NAMALWA (cell line): ENCODE data around the gene TRIM13.
A peak's percentile ranks its signal among the peaks of the same experiment; 100 is the strongest.
"Not testable (repeated sequence)": the region's sequence is repeated elsewhere in the genome, so short reads cannot be mapped to it uniquely, and the experiment has no call there.

Experiments used
- DNase-seq: peaks from one replicate; pipeline ENCODE4 v3.0.0-alpha.2; 2015; ENCODE audit warnings: low spot score

Gene TRIM13

DNA sequence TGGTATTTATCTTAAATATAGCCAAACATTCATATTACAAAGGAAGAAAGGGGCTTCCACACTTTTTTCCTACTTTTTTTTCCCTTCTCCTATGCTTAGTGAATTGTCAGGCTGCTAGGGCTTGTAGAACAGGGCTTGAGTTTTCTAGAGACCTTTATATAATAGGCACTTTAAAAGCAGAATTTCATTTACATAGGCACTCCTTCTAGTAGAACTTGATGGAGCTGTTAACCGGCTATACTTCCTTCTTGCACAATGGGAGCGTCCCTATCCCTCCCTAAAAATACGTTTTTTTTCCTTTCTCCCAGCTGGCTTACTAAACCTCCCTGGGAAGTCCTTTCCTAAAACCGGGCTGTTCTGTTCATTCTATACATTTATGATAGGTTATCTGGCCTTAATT, 1.1 kb downstream of the TRIM13 start:
- peak; percentile 20 for DNase-seq

DNA sequence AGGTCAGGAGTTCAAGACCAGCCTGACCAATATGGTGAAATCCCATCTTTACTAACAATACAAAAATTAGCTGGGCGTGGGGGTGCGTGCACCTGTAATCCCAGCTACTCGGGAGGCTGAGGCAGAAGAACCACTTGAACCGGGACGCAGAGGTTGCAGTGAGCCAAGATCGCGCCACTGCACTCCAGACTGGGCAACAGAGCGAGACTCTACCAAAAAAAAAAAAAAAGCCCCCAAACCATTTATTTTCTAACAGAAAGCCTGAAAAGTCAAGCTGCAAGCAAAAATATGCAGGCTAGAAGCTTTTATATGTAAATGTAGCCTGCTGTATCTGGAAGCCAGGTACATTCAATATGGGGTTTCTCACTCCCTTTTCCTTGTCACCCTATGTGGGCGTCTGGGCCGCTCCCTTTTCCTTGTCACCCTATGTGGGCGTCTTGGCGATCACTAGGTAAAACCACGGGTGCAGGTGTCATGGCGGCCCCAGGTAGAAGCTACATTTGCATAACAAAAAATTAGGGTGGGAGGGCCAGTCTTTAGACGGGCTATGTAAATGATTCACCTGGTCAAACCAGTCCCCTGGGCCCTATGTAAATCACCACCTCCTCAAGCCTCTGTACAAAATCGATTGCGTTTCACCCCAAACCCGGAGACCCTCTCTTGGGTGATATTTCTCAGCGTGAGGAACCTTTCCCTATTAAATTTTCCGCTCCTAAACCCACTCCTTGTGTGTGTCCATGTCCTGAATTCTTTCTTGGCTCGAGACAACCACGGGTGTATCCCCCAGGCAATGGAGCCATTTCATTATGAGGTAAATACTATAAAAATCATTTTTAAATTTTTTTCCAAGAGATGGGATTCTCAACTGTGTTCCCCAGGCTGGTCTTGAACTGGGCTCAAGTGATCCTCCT, 2.1 kb downstream of the TRIM13 start:
- DNase-seq, result no peak

DNA sequence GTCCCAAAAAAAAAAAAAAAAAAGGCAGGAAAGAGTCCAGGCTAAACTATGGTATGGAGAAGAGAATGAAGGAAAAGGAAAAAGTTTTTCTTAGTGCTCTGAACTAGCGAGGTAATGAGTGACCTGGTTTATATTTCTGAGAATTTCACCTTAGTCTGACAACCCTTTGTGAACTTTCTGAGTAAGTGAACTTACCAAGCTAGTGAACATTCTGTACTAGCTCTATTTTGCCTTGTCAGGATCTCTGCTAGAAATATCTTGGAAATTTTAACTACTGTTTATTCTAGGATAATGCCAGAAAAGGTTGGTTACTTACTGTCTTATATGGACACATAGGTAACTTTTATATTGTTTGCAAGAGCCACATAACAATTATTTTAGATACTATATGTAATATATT, 4.4 kb downstream of the TRIM13 start:
- no peak for DNase-seq

DNA sequence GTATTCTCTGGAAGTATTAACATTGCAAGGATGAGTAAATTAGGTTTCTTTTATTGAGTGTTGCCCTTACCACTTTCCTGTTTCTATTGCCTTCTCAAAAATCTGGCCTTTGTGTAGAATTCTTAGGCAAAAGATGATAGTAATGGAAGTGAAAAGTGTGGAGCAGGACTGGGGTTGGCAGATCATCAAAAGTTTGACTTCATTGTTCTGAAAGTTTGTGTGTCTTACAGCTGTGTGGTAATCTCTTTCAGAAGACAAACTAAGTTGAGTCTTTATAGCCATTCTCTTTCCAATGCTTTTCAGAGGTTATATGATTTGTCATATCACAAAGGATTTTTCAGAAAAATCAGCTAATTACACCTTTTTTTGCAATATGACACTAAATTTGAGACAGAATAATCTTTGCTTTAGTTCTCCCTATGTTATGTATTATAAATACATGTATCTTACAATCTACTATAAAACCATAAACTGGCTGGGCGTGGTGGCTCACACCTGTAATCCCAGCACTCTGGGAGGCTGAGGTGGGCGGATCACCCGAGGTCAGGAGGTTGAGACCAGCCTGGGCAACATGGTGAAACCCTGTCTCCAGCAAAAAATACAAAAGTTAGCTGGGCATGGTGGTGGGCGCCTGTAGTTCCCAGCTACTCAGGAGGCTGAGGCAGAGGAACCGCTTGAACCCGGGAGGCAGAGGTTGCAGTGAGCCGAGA, 9.7 kb downstream of the TRIM13 start:
- DNase-seq, result no peak

DNA sequence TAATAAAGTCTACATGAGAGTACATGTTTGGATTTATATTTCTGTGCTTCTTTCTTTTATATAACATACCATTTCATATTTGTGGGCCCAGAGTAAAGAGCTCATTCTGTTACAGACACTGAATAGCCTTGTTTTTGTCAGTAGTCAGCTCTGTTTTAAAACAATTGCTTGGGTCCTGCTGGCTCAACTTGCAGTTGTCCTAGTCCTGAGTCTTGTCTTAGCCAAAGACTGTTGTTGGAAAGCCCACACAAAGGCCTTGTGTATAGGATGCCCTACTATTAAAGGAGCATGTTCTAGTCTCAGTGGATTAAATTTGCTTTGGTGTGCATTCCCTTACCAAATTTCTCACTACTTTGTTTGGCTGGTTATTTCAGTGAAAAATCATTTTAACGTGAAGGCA, 14.6 kb downstream of the TRIM13 start:
- no peak for DNase-seq

DNA sequence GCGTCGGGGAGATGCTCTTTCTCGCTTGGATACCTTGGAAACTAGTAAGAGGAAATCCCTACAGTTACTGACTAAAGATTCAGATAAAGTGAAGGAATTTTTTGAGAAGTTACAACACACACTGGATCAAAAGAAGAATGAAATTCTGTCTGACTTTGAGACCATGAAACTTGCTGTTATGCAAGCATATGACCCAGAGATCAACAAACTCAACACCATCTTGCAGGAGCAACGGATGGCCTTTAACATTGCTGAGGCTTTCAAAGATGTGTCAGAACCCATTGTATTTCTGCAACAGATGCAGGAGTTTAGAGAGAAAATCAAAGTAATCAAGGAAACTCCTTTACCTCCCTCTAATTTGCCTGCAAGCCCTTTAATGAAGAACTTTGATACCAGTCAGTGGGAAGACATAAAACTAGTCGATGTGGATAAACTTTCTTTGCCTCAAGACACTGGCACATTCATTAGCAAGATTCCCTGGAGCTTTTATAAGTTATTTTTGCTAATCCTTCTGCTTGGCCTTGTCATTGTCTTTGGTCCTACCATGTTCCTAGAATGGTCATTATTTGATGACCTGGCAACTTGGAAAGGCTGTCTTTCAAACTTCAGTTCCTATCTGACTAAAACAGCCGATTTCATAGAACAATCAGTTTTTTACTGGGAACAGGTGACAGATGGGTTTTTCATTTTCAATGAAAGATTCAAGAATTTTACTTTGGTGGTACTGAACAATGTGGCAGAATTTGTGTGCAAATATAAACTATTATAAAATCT, 15.7 kb downstream of the TRIM13 start:
- no peak for DNase-seq

DNA sequence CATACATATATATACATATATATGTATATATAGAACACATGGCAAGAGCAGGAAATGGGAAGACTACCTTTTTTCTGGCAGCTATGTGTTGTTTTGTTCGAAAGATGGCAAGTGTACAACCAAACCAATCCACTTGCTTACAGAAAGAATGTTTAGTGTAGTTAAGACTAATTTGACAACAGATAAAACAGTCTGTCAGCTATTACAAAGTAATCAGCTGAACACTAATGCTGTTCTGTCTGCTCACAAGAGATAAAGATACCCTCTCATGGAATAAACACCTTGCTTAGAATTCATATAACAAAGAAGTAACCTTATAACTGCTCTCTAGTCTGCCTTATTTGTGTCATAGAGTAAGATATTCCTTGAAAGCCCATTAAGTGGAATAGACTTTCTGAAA, 17.5 kb downstream of the TRIM13 start:
- no peak for DNase-seq

DNA sequence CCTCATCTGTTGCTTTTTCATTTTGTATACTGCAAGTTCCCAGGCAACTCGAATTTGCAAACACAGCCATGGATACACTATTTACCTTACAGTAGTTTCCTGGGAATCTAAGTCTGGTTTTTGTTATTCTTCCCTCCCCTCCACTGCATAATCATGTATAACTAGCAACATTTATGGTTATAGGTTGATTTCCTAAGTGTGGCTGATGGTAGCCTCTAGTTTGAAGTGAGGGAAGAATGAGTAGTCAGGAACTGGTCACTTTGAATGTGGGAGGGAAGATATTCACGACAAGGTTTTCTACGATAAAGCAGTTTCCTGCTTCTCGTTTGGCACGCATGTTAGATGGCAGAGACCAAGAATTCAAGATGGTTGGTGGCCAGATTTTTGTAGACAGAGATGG, 18.4 kb downstream of the TRIM13 start, which contains the start of gene KCNRG:
Gene KCNRG (plus strand): TSS at position 187 of the 400 bp plus-strand sequence. CDS start 50 bp downstream, at position 237.
- no peak for DNase-seq

DNA sequence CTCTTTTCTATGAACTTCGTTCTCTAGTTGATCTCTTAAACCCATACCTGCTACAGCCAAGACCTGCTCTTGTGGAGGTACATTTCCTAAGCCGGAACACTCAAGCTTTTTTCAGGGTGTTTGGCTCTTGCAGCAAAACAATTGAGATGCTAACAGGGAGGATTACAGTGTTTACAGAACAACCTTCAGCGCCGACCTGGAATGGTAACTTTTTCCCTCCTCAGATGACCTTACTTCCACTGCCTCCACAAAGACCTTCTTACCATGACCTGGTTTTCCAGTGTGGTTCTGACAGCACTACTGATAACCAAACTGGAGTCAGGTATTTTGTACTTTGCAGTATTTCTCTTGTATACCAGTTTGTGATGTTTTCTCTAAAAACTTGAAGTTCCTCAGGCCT, 18.9 kb downstream of the TRIM13 start:
- DNase-seq, result no peak

DNA sequence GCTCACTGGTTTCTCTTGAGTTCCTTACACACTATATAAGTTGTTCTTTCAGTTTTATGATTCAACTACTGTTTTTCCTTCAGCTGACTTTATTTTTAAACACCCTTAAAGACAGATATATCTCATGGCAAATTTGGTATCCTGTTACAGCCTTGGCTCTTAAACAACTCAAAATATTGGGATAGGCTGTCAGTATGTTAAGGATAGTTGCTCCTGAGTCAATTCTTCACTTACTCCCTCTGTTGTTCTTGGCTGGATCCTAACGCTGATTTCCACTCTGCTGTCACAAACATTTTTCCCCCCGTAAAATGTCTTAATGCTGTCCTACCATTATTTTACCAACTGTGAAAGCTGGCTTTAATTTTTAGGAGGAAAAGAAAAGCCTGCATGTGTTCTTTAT, 19.6 kb downstream of the TRIM13 start:
- DNase-seq, result no peak

DNA sequence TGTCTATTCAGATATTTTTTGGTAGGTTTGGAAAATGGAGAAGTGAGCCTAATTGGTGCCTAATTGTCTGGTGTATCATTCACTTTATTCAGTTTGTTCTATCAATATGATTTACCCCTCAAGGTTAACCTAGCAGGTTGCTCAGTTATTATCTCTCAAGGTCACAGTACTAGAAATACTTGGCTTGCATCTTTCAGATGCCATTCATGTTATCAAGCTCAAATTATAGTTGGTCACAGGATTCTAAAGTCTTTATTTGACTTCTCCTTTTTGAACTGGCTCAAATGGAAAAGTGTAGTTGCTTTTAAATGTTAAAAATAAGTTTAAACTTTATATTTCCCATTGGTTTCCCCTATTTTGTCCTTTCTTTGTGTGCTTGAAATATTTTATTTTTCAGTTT, 21.0 kb downstream of the TRIM13 start:
- DNase-seq, result no peak

DNA sequence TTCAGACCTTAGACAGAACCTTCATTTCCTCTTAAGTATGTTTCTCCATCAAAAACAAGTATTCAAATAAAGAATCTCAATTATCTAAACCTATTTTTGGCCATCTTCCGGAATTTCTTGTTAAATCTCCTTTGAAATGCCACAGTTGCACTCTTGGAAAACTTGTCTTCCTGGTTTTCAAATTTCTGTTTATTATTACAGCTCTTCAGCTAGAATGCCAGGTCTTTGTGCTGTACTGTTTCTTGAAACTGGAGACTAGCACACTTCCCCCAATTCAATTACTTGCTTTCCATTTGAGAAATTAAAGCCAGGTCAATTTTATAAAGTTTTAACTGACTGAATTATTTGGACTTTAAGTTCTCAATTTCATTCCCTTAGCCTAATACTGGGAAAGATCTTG, 28.6 kb downstream of the TRIM13 start:
- no peak for DNase-seq

DNA sequence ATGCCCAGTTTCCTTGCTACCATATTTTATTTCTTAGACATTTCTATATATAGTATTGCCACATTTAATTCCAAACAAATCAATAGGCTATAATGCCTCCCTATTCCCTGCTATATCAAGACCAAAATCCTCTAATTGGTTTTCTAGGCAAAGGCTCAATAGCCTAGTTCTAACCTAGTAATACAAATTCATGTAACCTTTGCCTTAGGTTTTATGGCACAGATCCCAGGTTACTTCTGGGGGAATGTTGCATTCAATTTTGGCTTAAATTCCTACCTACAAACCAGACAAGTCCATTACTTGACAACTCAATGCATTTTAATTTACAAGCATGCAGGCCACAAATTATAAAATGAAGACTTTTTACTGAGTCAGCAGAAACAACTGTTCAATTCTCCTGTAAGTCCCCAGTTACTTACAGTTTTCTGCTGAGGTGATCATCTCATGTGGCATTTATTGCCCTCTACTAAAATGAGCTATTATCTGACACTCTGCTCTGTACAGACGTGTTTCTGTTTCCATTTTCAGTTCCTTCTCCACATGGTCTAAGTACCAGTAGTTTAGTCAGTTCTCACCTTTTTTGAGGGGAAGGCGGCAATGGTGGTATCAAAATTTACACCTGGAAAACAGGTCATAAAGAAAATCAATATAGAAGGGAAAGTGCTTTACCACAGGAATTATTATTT, 30.1 kb downstream of the TRIM13 start:
- no peak for DNase-seq

DNA sequence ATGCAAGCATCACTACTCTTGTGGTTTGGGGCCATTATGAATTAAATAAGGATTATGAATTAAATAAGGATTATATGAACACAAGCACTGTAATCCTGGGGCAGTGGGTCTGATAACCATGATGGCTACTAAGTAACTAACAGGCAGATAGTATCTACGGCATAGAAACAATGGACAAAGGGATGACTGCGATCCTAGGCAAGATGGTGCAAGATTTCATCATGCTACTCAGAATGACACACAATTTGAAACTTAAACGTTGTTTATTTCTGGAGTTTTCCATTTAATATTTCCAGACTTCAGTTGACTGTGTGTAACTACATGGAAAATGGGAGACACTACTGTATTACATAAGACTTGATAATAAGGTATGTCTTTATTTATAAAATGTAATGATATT, 33.5 kb downstream of the TRIM13 start:
- DNase-seq, result no peak

DNA sequence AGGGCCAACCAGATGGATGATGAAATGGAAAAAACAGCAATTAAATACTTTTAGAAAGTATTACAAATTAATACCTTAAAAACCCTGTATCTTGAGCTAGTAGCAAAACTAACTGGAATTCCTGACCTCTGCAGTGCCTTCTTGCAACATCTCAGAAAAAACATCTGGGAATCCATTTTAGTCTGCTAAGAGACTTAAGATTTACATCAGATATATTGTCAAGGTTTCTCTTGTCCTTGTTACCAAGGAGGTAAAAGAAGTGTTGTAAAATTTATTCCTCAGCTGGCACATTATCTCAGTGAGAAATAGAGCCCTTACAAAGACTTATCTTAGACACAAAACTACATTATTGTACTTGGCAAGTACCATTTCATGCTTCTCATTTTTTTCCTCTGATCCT, 36.9 kb downstream of the TRIM13 start:
- no peak for DNase-seq

DNA sequence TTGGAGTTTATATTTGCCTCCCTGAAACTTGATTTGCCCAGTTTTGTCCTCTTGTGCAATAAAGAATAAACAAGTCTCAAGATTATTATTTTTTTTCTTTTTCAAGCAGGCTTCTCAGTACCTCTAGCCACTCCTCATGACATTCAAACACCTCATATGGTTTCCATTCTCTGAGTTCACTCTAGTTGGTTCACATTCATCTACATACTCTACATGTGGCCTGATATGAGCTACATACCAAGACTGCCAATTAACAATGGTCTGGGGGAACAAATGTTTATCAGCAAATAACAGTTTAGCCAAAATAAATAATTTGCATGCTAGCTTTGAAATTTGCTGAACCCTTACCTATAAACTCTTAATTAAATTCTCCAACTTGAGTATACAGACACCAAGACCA, 40.9 kb downstream of the TRIM13 start:
- DNase-seq, result no peak

DNA sequence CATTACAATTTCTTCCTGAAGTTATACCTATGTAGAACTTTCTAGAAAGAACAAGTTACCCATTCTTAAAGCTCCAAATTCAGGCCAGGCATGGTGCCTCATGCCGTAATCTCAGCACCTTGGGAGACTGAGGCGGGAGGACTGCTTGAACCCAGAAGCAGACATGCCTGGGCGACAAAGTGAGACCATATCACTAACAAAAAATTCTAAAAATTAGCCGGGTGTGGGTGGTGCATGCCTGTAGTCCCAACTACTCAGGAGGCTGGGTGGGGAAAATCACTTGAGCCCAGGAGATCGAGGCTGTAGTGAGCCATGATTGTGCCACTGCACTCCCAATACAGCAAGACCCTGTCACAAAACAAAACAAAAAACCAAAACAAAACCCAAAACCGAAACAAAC, 41.4 kb downstream of the TRIM13 start:
- no peak for DNase-seq

DNA sequence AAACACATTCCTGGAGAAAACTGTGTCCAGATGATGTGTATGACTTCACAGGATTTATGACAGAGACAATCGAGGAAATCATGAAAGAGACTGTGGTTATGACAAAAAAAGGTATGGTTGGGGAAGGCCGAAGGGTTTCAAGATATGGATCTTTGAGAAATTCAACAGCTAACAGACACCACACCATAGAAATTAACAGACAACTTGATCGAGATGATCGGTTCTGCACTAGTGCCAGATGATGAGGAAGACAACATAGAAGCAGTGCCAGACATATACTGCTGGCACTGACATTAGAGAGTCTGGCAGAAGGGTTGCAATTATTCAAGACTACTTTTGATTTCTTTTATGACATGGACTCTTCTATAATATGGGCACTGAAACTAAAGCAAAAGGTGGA, 55.6 kb downstream of the TRIM13 start:
- DNase-seq, result no peak

DNA sequence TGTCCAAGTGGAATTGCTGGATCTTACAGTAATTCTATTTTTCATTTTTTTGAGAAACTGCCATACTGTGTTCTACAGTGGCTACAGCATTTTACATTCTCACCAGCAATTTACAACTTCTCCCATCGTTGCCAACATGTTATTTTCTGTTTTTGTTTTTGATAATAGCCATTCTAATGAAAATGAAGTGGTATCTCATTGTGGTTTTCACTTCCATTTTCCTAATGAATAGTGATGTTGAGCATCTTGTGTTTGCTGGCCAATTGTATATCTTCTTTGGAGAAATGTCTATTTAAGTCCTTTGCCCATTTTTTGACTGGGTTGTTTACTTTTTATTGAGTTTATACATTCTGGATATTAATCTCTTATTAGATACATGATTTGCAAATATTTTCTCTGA, 57.0 kb downstream of the TRIM13 start:
- no peak for DNase-seq

DNA sequence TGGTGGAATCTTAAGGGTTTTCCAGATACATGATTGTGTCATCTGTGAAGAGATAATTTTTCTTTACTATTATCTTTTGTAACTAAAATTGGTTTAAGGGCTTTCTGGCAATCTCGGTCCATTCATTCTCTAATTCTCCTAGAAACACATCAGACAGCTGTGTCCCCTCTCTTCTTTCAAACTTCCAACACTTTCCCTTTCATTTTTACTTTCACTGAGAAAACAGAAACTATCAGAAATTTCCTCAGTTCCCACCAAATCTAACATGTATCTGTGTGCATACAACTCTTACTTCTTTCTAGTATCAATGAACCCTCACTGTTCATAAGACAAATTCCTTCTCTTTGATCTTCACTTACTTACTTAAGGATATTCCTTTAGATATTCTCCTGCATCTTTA, 58.6 kb downstream of the TRIM13 start:
- no peak for DNase-seq

DNA sequence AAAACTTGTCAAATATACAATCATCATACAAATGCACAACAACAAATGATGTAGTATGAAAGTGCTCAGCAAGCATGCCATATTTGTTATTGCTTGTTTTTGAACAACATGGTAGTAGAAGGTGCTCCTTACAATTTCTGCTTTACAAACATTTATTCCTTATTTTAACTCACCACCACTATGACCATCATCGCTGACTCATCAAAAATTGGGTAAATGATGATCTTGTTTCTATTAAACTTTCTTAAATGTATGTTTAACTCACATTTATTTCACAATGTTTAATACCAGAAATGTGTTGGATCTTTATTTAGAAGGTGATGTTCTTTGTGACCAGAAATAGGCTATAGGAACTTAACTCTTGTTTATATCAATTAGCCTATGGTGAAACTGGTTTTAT, 63.9 kb downstream of the TRIM13 start:
- DNase-seq, result no peak

DNA sequence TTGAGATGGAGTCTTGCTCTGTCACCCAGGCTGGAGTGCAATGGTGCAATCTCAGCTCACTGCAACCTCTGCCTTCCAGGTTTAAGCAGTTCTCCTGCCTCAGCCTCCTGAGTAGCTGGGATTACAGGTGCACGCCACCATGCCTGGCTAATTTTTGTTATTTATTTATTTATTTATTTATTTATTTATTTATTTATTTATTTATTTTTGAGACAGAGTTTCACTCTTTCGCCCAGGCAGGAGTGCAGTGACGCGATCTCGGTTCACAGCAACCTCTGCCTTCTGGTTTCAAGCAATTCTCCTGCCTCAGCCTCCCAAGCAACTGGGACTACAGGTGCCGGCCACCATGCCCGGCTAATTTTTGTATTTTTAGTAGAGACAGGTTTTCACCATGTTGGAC, 65.5 kb downstream of the TRIM13 start:
- DNase-seq, result not testable (repeated sequence)
